NCI-H1417 treated with DMSO at 0.1 percent for 48 hours (cell line): Measurements from ENCODE around the gene SARDH.
A peak's percentile ranks its signal among the peaks of the same experiment; 100 is the strongest.

Experiments used
- DNase-seq: peaks from one replicate; lab custom pipeline; 2025; lab: John Stamatoyannopoulos, UW

Gene SARDH, protein sequence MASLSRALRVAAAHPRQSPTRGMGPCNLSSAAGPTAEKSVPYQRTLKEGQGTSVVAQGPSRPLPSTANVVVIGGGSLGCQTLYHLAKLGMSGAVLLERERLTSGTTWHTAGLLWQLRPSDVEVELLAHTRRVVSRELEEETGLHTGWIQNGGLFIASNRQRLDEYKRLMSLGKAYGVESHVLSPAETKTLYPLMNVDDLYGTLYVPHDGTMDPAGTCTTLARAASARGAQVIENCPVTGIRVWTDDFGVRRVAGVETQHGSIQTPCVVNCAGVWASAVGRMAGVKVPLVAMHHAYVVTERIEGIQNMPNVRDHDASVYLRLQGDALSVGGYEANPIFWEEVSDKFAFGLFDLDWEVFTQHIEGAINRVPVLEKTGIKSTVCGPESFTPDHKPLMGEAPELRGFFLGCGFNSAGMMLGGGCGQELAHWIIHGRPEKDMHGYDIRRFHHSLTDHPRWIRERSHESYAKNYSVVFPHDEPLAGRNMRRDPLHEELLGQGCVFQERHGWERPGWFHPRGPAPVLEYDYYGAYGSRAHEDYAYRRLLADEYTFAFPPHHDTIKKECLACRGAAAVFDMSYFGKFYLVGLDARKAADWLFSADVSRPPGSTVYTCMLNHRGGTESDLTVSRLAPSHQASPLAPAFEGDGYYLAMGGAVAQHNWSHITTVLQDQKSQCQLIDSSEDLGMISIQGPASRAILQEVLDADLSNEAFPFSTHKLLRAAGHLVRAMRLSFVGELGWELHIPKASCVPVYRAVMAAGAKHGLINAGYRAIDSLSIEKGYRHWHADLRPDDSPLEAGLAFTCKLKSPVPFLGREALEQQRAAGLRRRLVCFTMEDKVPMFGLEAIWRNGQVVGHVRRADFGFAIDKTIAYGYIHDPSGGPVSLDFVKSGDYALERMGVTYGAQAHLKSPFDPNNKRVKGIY

GRCh38 chr9:133737774-133738639, at the start of gene SARDH:
Gene SARDH (minus strand): TSS chr9:133738352. CDS start chr9:133734173, 4,179 bp downstream.
- DNase-seq, result no peak

DNA sequence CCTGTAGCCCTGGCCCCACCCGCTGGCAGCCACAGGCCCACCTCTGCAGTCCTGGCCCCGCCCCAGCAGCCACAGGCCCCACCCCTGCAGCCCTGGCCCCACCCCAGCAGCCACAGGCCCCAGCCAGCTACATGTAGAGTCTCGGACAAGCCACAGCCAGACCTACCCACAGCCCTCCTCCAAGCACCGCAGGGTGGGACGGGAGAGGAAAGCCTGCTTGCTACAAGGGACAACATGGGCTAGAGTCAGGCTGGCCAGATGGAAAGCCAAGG, 49.5 kb upstream of the SARDH start:
- no peak for DNase-seq

DNA sequence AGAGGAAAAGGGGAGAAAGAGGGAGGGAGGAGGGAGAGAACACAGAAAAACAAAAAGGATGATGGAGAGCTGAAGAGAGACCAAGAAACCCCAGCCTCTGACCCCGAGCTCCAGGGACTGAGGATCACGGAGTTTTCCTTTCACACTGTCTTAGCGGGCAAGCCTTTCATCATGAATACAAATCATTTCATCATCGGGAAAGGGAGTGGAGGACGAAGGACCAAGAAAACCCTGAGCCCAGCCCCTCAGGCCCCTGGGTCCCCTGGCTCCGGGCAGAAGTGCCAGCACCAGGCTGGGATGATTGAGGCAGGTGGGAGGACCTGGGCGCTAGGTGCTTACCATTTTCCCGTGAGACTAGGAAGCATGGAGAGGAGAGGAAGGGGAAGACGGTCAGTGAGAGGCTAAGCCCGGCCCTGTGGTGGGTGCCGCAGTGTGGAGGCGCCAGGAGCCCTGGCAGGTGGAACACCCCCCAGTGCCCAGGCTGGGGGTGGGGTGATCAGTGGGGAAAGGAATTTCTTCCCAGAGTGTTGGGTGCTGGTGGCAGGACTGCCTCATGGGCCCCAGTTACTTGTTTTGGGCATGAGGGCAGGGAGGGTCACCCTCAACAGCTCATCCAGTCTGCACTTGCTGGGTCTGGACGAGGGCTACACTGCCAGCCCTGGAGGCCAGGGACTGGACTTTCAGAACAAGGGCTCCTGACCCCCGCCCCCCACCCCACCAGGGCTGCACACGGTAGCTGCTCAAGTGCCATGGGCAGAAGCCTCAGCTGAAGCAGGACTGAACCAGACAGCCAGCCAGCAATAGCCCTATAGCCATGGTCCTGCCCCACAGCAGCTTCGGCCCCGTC, 49.0 kb upstream of the SARDH start:
- DNase-seq, result no peak

DNA sequence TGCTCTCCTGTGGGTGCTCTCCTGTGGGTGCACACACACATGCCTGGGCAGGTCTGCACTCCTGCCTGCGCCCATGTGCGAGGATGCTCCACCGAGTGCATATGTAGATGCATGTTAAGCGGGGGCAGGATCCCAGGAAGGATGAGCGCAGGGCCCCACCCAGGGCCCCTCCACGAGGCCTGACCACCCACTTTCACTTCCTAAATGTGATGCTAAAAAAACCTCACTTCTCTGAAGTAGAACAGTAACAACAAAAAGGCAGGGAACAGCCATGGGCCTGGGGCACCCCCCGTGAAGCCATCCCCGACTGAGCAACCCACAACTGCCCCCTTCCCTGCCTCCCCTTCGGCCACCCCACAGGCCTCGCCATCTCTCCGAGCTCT, 48.2 kb upstream of the SARDH start:
- no peak for DNase-seq

GRCh38 chr9:133785753-133786370, 47.7 kb upstream of the SARDH start:
- DNase-seq, result no peak

DNA sequence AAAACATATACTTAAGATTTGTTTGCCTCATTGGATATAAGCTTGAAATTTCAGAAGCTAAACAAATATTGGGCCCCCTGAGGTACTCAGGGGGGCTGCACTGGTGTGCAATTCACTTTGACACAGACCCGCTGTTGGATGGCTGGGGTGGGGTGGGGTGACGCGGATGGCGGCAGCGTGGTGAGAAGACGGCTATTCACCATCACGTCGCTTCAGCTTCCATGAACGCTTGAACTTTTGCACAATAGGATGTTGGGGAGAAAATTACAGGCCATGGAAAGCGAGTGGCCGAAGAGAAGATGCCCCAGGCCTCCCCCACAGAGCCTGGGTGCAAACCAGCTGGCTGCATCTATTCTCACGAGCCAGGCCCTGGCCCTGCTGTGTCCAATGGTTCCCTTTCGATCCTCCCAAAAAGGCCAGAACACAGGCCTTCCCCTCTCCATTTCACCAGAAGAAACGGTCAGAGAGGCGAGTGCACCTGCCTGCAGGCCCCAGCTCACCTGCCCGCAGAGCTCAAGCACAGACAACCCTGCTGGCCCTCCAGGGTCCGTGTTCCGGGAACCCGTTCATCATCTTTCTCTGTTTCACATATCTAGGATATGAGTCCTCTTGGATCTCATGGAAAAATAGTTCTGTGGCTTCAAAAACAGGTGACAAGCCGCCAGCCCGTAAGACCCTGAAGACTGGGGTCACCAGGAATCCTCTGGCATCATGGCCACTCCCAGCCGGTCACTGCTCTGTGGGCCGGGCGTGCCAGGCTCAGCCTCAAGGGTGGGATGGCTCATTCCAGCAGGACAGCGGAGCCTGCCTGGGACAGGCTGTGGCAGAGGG, 46.8 kb upstream of the SARDH start:
- DNase-seq, result no peak

- no peak for DNase-seq
These were observed 45.2 kb upstream of the SARDH start for GRCh38 chr9:133783331-133783731.

DNA sequence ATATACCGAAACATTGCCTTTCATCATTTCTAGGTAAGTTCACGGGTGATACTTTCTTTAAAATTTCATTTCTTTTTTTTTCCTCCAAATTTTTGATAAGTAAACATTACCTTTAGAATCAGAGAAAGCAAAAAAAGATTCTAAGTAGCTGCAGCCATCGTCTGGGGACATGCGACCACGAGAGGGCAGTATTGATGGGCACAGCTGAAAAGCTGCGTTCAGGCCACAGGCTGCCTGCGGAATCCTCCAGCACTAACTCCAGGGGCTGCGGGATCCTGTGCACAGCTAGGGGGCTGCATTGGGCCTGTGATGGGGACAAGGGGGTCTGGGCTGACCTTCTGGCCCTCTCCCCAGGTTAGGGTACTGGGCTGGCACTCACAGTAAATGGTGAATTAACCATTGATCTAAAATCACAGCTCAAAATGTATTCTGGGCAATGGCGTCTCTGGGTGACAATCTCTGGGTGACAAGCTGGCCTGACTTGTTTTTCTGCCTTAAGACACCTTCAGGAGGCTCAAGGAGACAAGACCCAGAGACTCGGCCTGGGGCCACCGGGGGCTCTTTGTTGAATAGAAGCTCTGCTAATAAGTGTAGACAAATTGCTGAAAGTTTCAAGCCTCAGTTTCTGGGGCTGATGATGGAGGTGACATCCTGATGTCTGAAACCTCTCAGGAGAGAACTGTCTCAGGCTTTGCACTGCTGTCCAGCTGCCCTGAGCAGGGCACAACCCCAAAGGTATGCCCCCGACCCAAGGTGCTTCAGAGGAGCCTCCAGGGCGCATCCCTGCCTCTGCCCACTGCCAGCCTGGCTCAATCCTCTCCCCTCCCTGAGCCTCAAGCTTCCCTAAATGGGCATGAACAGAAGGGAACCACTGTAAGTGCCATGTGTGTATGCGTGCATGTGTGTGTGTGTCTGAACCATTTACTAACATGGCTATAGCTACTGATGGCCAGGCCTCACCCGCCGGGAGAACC, 44.3 kb upstream of the SARDH start:
- peak; percentile 12 for DNase-seq

GRCh38 chr9:133781828-133782135, 43.6 kb upstream of the SARDH start:
- DNase-seq, result no peak

- no peak for DNase-seq
These were observed 43.0 kb upstream of the SARDH start for GRCh38 chr9:133780962-133781827.

GRCh38 chr9:133780404-133780945, 42.3 kb upstream of the SARDH start:
- no peak for DNase-seq

DNA sequence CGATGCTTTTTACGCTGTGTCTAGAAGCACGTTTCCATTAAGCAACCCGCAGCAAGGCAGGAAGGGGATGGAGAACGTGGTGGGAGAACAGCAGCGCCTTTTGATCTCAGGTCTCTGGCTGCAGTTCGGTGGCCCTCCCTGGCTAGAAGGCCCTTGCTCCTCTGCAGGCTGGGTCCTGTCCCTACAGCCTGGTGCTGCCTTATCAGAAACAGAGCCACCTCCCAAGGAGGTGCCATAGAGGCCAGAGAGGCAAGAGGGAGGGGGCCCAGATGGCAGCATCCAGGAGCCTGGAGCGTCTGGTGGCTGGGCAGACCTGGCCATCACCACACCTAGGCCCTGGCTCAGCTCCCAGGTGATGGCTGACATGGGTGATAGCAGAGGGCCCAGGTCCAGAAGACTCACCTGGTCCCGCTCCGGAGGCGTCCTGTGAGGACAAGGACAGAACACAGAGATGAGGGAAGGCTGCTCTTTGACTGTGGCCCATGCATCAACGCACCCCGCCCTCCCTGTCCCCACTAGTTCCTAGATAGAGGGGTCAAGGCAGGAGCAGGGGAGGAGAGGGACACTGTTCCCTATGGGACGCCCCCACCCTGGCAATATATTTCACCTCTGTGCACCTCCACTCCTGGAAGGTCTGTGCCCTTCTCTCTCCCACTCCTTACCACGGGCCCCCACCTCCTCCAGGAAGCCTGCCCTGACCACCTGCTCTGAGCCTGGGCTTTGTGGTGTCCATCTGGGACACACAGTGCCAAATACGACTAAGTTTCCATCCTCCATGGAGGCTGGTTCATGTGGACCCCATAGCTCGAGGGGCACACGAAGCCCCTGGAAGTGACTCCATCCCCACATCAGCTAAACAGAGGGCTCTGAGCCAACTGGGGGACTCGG, 41.6 kb upstream of the SARDH start:
- no peak for DNase-seq

- DNase-seq, result no peak
These were observed 40.9 kb upstream of the SARDH start for GRCh38 chr9:133779081-133779480.

DNA sequence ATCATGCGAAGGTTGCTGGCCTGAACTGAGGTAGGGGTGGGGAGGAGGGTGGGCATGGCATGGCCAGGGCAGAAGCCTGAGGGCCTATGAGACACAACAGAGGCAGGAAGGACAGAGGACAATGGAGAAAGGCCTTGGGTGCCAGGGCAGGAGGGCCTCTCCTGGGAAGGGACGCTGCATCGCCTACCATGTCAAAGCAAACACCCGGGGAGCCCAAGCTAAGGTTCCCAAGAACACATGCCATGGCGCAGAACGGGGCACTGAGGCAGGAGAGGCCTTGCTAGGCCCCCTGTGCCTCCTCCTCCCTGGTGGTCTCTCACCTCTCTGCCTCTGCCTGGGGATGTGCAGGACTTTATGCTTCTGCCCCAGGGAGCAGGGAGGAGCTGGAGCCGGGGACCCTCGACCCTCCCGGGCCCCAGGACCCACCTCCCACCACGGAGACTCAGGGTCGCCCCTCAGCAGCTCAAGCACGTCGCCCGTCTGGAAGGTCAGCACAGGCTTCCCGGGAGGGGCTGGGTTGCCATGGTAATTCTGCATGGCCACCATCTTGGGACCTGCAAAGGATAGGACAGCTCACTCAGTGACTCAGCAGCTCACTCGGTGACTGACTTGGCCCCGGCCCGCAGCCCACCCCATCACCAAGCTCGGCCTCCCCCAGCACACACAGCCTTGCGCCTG, 40.3 kb upstream of the SARDH start:
- no peak for DNase-seq

- DNase-seq, result no peak
These were observed 39.7 kb upstream of the SARDH start for GRCh38 chr9:133777871-133778270.
